Karpas-422 (cell line): Measurements from ENCODE around the gene JMJD8. TPM values are rescaled to one million over a fixed set of nuclear protein-coding genes. Genes with fewer than 3 reads are reported as not detected.

ENCODE experiments used
- DNase-seq: peaks from one replicate; pipeline ENCODE4 v3.0.0-alpha.2; 2015
- H2AFZ ChIP-seq: fragments of 200-600 bp; sonication (generic); 2 replicates; pipeline ENCODE4 v1.6.1; 2014; ENCODE audit warnings: antibody characterized with exemption, low read length, mixed read lengths
- H3K27ac ChIP-seq: fragments of 200-600 bp; sonication (generic); 2 replicates; pipeline ENCODE4 v1.5.1; 2014; ENCODE audit warnings: mild to moderate bottlenecking, low read length, moderate library complexity
- H3K27me3 ChIP-seq: fragments of 200-600 bp; sonication (generic); 2 replicates; pipeline ENCODE4 v1.6.1; 2014; ENCODE audit warnings: low read length, mixed read lengths
- H3K36me3 ChIP-seq: fragments of 200-600 bp; sonication (generic); 2 replicates; pipeline ENCODE4 v1.6.1; 2014; ENCODE audit warnings: low read length, mixed read lengths; ENCODE audit not compliant: insufficient read depth
- H3K4me1 ChIP-seq: fragments of 200-600 bp; sonication (generic); 2 replicates; pipeline ENCODE4 v1.6.1; 2014; ENCODE audit warnings: mild to moderate bottlenecking, low read length, mixed read lengths
- H3K4me2 ChIP-seq: fragments of 200-600 bp; sonication (generic); 2 replicates; pipeline ENCODE4 v1.6.1; 2014; ENCODE audit warnings: low read length, low read depth, mild to moderate bottlenecking; ENCODE audit not compliant: poor library complexity, severe bottlenecking
- H3K4me3 ChIP-seq: fragments of 200-600 bp; sonication (generic); 2 replicates; pipeline ENCODE4 v1.5.1; 2014; ENCODE audit warnings: mild to moderate bottlenecking, antibody characterized with exemption, low read length, mixed read lengths
- H3K79me2 ChIP-seq: fragments of 200-600 bp; sonication (generic); 2 replicates; pipeline ENCODE4 v1.6.1; 2014; ENCODE audit warnings: mild to moderate bottlenecking, low read length, mixed read lengths
- H3K9ac ChIP-seq: fragments of 200-600 bp; sonication (generic); 2 replicates; pipeline ENCODE4 v1.6.0; 2014; ENCODE audit warnings: low read length
- H3K9me2 ChIP-seq: fragments of 200-600 bp; sonication (generic), shearing (Covaris generic); replicated peaks from 2 replicates; pipeline ENCODE4 v1.6.0; 2014; ENCODE audit warnings: mild to moderate bottlenecking, low read length, moderate library complexity; ENCODE audit not compliant: insufficient read depth
- H3K9me3 ChIP-seq: fragments of 300-700, 200-600 bp; sonication (generic); 2 replicates; pipeline ENCODE4 v1.6.1; 2014; ENCODE audit warnings: low read length, mixed read lengths
- H4K20me1 ChIP-seq: fragments of 200-600 bp; sonication (generic); 2 replicates; pipeline ENCODE4 v1.6.1; 2014; ENCODE audit warnings: mild to moderate bottlenecking, antibody characterized with exemption, low read length, low read depth; ENCODE audit not compliant: insufficient read depth
- total RNA-seq: library from RNA; depleted of rRNA; stranded (reverse); fragments of >200 nt; shearing (Covaris generic); gene quantifications from 2 replicates; pipeline ENCODE4 v1.2.3, GENCODE V29; 2014; ENCODE audit warnings: low replicate concordance

JMJD8 gene
- total RNA-seq, 1 experiment from 2014 or later: 28.1 TPM

GRCh38 chr16:669666-670065 is 14.5 kb downstream of the JMJD8 start:
- peak overlapping the region; percentile 97 for H3K4me3 ChIP-seq
- H3K36me3 ChIP-seq: peaks cover 10% of the 10 kb centered on the region
- H2AFZ ChIP-seq: no peak overlapping the region

GRCh38 chr16:668519-669171 is 15.5 kb downstream of the JMJD8 start:
- peak; percentile 59 for DNase-seq
- Histone ChIP-seq H2AFZ (no peak overlapping the region), H3K9me3 (no peaks in the 10 kb centered on the region), H3K4me3 (peak overlapping the region; percentile 97), H4K20me1 (peaks cover 15% of the 10 kb centered on the region), H3K27ac (peak overlapping the region; percentile 71), H3K4me1 (peaks cover 8% of the 10 kb centered on the region), H3K36me3 (peaks cover 10% of the 10 kb centered on the region), H3K79me2 (peaks cover 24% of the 10 kb centered on the region), H3K27me3 (no peaks in the 10 kb centered on the region), H3K9ac (peak overlapping the region; percentile 100), H3K9me2 (no peaks in the 10 kb centered on the region), H3K4me2 (peak overlapping the region; percentile 87)

More at GRCh38 chr16:669666-670065, 14.5 kb downstream of the JMJD8 start:
- Histone ChIP-seq H3K9me3 (no peaks in the 10 kb centered on the region), H4K20me1 (peaks cover 15% of the 10 kb centered on the region), H3K9ac (peak overlapping the region; percentile 100), H3K79me2 (peaks cover 24% of the 10 kb centered on the region), H3K4me2 (peak overlapping the region; percentile 87), H3K9me2 (no peaks in the 10 kb centered on the region), H3K4me1 (peaks cover 8% of the 10 kb centered on the region), H3K27ac (no peak overlapping the region), H3K27me3 (no peaks in the 10 kb centered on the region)
- no peak for DNase-seq

GRCh38 chr16:667780-668518 is 16.2 kb downstream of the JMJD8 start, which contains the start of gene RHOT2:
Gene RHOT2 (plus strand): TSS chr16:668132. CDS start chr16:668200, 68 bp downstream.
- H3K4me1 ChIP-seq: peaks cover 8% of the 10 kb centered on the region
- H3K9me2 ChIP-seq: no peaks in the 10 kb centered on the region
- H4K20me1 ChIP-seq: peaks cover 15% of the 10 kb centered on the region
- peak within 1 kb of the TSS; percentile 71 for H3K27ac ChIP-seq
- H3K9ac ChIP-seq: peak within 1 kb of the TSS; percentile 100
- H2AFZ ChIP-seq: no peak within 1 kb of the TSS
- peaks cover 24% of the 10 kb centered on the region for H3K79me2 ChIP-seq
- H3K4me2 ChIP-seq: peak within 1 kb of the TSS; percentile 87
- H3K36me3 ChIP-seq: peaks cover 10% of the 10 kb centered on the region
- no peaks in the 10 kb centered on the region for H3K27me3 ChIP-seq
- H3K9me3 ChIP-seq: no peaks in the 10 kb centered on the region
- DNase-seq: peak; percentile 98
- peak within 1 kb of the TSS; percentile 97 for H3K4me3 ChIP-seq

GRCh38 chr16:667113-667779 is 16.9 kb downstream of the JMJD8 start:
- H3K4me2 ChIP-seq: peak overlapping the region; percentile 87
- no peaks in the 10 kb centered on the region for H3K27me3 ChIP-seq
- H4K20me1 ChIP-seq: peaks cover 15% of the 10 kb centered on the region
- H3K36me3 ChIP-seq: peaks cover 10% of the 10 kb centered on the region
- no peak overlapping the region for H2AFZ ChIP-seq
- no peak for DNase-seq
- peak overlapping the region; percentile 100 for H3K9ac ChIP-seq
- no peaks in the 10 kb centered on the region for H3K9me3 ChIP-seq
- H3K79me2 ChIP-seq: peaks cover 24% of the 10 kb centered on the region
- H3K27ac ChIP-seq: no peak overlapping the region
- H3K9me2 ChIP-seq: no peaks in the 10 kb centered on the region
- peaks cover 8% of the 10 kb centered on the region for H3K4me1 ChIP-seq
- H3K4me3 ChIP-seq: peak overlapping the region; percentile 97

GRCh38 chr16:666572-666971 is 17.6 kb downstream of the JMJD8 start:
- no peak overlapping the region for H3K27ac ChIP-seq
- H3K4me3 ChIP-seq: no peak overlapping the region
- peaks cover 27% of the 10 kb centered on the region for H3K79me2 ChIP-seq
- no peak overlapping the region for H3K9ac ChIP-seq
- no peak overlapping the region for H2AFZ ChIP-seq
- peaks cover 8% of the 10 kb centered on the region for H3K4me1 ChIP-seq
- no peaks in the 10 kb centered on the region for H3K9me3 ChIP-seq
- H3K9me2 ChIP-seq: no peaks in the 10 kb centered on the region
- H3K36me3 ChIP-seq: peaks cover 10% of the 10 kb centered on the region
- no peak for DNase-seq
- no peak overlapping the region for H3K4me2 ChIP-seq
- peaks cover 15% of the 10 kb centered on the region for H4K20me1 ChIP-seq
- no peaks in the 10 kb centered on the region for H3K27me3 ChIP-seq

GRCh38 chr16:662597-662996 is 21.5 kb downstream of the JMJD8 start:
- 0 out of 2 replicates have a peak, but pooled peaks cover 3% of the 10 kb centered on the region for H3K79me2 ChIP-seq
- no peaks in the 10 kb centered on the region for H3K27me3 ChIP-seq
- no peaks in the 10 kb centered on the region; the same call in 1 of the 2 replicates for H3K36me3 ChIP-seq
- no peaks in the 10 kb centered on the region for H3K9me3 ChIP-seq
- H3K9me2 ChIP-seq: no peaks in the 10 kb centered on the region
- H2AFZ ChIP-seq: no peak overlapping the region
- DNase-seq: no peak
- peaks cover 13% of the 10 kb centered on the region for H3K4me1 ChIP-seq
- H3K9ac ChIP-seq: no peak overlapping the region
- no peak overlapping the region for H3K4me3 ChIP-seq
- no peak overlapping the region for H3K27ac ChIP-seq
- no peak overlapping the region for H3K4me2 ChIP-seq
- no peaks in the 10 kb centered on the region for H4K20me1 ChIP-seq

- Histone ChIP-seq H3K36me3 (no peaks in the 10 kb centered on the region; the same call in 1 of the 2 replicates), H3K79me2 (0 out of 2 replicates have a peak, but pooled peaks cover 3% of the 10 kb centered on the region), H3K27ac (no peak overlapping the region), H4K20me1 (no peaks in the 10 kb centered on the region), H3K9ac (no peak overlapping the region), H3K4me2 (no peak overlapping the region), H3K9me2 (no peaks in the 10 kb centered on the region), H3K4me1 (peaks cover 13% of the 10 kb centered on the region), H3K27me3 (no peaks in the 10 kb centered on the region), H2AFZ (no peak overlapping the region), H3K9me3 (no peaks in the 10 kb centered on the region), H3K4me3 (no peak overlapping the region)
- no peak for DNase-seq
Observed at GRCh38 chr16:662095-662494, 22.0 kb downstream of the JMJD8 start.
